Common myeloid progenitor, CD34-positive (primary cell): ENCODE measurements around the gene LHB.
A peak's percentile ranks its signal among the peaks of the same experiment; 100 is the strongest.

Experiments
- CTCF ChIA-PET: fragments of 350-600 bp; sonication (Branson Sonifier 250); formaldehyde crosslinking; loops from one replicate; lab custom pipeline; 2021; ENCODE audit warnings: antibody characterized with exemption; lab: Charles Lee
- POLR2A ChIA-PET: fragments of 350-600 bp; sonication (Branson Sonifier 250); formaldehyde crosslinking; loops from one replicate; lab custom pipeline; 2021; ENCODE audit warnings: antibody characterized with exemption; lab: Charles Lee
- DNase-seq, 3 donors: peaks; one replicate each; pipeline versions ENCODE4 v3.0.0 to v3.0.0-alpha.2; 2013
- H3K27ac ChIP-seq, 2 experiments: 1 replicate in 1 of 2; 2 replicates in 1 of 2; pipeline ENCODE4 v1.7.0; 2013; ENCODE audit warnings: inconsistent platforms in 2 of 2, low read length in 2 of 2, mild to moderate bottlenecking in 2 of 2, low read depth in 1 of 2, moderate library complexity in 1 of 2; ENCODE audit not compliant: severe bottlenecking in 2 of 2, insufficient read depth in 1 of 2, poor library complexity in 1 of 2
- H3K27me3 ChIP-seq, 5 experiments: replicated peaks in 2 of 5; 1 replicate in 3 of 5; 2 replicates in 2 of 5; pipeline versions ENCODE4 v1.6.1 to v1.7.0; 2013; ENCODE audit warnings: low read length in 4 of 5, mild to moderate bottlenecking in 2 of 5, moderate library complexity in 2 of 5, inconsistent platforms in 1 of 5; ENCODE audit not compliant: insufficient read depth in 5 of 5, control insufficient read depth in 4 of 5
- H3K36me3 ChIP-seq, 4 experiments: 1 replicate in 2 of 4; 2 replicates in 2 of 4; pipeline versions ENCODE4 v1.6.1 to v1.7.0; 2013; ENCODE audit warnings: low read length in 3 of 4, control low read depth in 1 of 4, mild to moderate bottlenecking in 1 of 4; ENCODE audit not compliant: control insufficient read depth in 4 of 4, insufficient read depth in 4 of 4
- H3K4me1 ChIP-seq, 4 experiments: 1 replicate in 3 of 4; 2 replicates in 1 of 4; pipeline versions ENCODE4 v1.6.1 to v1.7.1; 2013; ENCODE audit warnings: low read length in 3 of 4, mild to moderate bottlenecking in 3 of 4, control low read depth in 1 of 4, inconsistent platforms in 1 of 4, moderate library complexity in 1 of 4; ENCODE audit not compliant: control insufficient read depth in 4 of 4, insufficient read depth in 4 of 4; ENCODE audit errors: control extremely low read depth in 1 of 4
- H3K4me3 ChIP-seq, 7 experiments: 1 replicate in 4 of 7; 2 replicates in 3 of 7; pipeline versions ENCODE4 v1.5.1 to v1.7.0; 2013; ENCODE audit warnings: mild to moderate bottlenecking in 7 of 7, low read length in 6 of 7, moderate library complexity in 6 of 7, inconsistent platforms in 2 of 7, low read depth in 2 of 7, control low read depth in 1 of 7; ENCODE audit not compliant: insufficient read depth in 4 of 7, control insufficient read depth in 1 of 7; ENCODE audit errors: extremely low read depth in 1 of 7
- H3K9me3 ChIP-seq, 5 experiments: 1 replicate in 4 of 5; 2 replicates in 1 of 5; pipeline versions ENCODE4 v1.6.1 to v1.7.1; 2013; ENCODE audit warnings: low read length in 4 of 5, mild to moderate bottlenecking in 2 of 5, inconsistent platforms in 1 of 5, low read depth in 1 of 5, moderate library complexity in 1 of 5; ENCODE audit not compliant: control insufficient read depth in 4 of 5, insufficient read depth in 2 of 5; ENCODE audit errors: control extremely low read depth in 1 of 5
- WGBS: methylation state at CpG from one replicate; pipeline ENCODE4 v1.1.5; 2013; ENCODE audit not compliant: insufficient coverage; 5-methylcytosine and 5-hydroxymethylcytosine counted together

LHB gene

DNA sequence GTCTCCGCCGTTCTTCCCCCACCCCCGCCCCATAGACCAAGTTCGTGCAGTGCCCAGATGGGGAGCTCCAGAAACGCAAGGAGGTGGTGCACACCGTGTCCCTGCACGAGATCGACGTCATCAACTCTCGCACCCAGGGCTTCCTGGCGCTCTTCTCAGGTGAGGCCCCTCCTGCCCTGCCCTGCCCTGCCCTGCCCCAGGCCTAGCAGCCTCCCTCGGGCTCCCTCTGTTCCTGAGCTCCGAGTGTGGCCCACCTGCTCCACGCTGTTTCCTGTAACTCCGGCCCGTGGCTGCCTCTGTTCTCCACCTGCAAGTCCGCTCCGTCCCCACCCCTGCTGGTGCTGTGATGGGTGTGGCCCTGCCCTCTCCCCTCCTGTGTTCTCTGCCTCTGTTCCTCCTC lies 6.4 kb downstream of the LHB start:
- Histone ChIP-seq H3K27me3 (no peaks in the 10 kb centered on the region), H3K36me3 (peaks cover 13 to 78% (median 58%) of the 10 kb centered on the region in 4 experiments), H3K4me3 (no peak overlapping the region), H3K27ac (no peak overlapping the region), H3K9me3 (no peaks in the 10 kb centered on the region), H3K4me1 (no peaks in the 10 kb centered on the region)
- no peak for DNase-seq
- ChIA-PET CTCF (interaction anchor here (1.6 to 4.3 kb wide), 2 partner anchors 7 to 10 kb away, joined by 3 to 15 read pairs; no protein-coding TSS in a partner anchor), POLR2A (interaction anchor here (0.6 kb wide), 1 partner anchor 47 kb away, joined by 6 read pairs; the partner anchor contains the start of gene CGB7)
- 96% methylated on average over 17 of the region's 18 CpGs for WGBS

DNA sequence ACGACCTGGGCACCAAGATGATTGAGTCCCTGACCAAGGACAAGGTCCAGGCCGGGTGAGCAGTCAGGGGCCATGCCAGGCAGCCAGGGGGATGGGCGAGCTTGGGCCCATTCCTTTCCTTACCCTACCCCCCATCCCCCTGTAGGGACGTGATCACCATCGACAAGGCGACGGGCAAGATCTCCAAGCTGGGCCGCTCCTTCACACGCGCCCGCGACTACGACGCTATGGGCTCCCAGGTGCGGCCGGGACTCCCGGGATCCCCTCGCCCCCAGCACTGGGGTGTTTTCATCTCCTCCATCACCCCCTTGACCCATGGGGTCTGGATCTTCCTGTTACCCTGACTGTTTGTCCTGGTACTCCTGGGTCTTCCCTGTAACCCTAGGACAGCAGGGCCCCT lies 7.1 kb downstream of the LHB start:
- Histone ChIP-seq H3K4me1 (no peaks in the 10 kb centered on the region), H3K9me3 (no peaks in the 10 kb centered on the region), H3K27me3 (no peaks in the 10 kb centered on the region), H3K27ac (no peak overlapping the region), H3K36me3 (peaks cover 16 to 78% (median 58%) of the 10 kb centered on the region in 4 experiments), H3K4me3 (no peak overlapping the region)
- DNase-seq: no peak
- POLR2A ChIA-PET: interaction anchor here (0.6 kb wide), 1 partner anchor 48 kb away, joined by 6 read pairs; the partner anchor contains the start of gene CGB7
- 98% methylated on average over 13 of the region's 18 CpGs for WGBS
- CTCF ChIA-PET: interaction anchor here (0.6 to 4.3 kb wide), 4 partner anchors 8 to 16 kb away, joined by 3 to 15 read pairs (median 4); partner anchors contain the start of genes GYS1 and RUVBL2

DNA sequence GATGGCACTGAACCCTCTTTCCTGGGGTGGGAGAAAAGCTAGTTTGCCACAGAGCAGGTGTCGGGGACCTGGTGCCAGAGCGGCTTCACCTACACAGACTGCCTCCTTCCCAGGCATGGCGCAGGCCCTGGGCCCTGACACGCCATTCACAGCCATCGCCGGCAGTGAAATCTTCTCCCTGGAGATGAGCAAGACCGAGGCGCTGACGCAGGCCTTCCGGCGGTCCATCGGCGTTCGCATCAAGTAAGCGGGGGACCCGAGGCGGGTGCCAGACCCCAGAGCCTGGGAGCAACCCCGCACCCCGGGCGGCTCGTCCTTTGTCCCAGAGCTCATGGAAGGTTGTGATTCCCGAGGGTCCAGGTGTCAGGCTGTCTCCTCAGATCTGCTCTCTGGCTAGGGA lies 10.0 kb downstream of the LHB start:
- Histone ChIP-seq H3K27me3 (no peaks in the 10 kb centered on the region), H3K9me3 (no peaks in the 10 kb centered on the region), H3K4me3 (no peak overlapping the region), H3K36me3 (peaks cover 19 to 78% (median 58%) of the 10 kb centered on the region in 4 experiments), H3K27ac (no peak overlapping the region), H3K4me1 (no peaks in the 10 kb centered on the region)
- no peak for DNase-seq
- POLR2A ChIA-PET: no interaction called here
- 97% methylated on average over 22 of the region's 22 CpGs for WGBS
- CTCF ChIA-PET: interaction anchor here (1.0 kb wide), 1 partner anchor 13 kb away, joined by 3 read pairs; no protein-coding TSS in a partner anchor

DNA sequence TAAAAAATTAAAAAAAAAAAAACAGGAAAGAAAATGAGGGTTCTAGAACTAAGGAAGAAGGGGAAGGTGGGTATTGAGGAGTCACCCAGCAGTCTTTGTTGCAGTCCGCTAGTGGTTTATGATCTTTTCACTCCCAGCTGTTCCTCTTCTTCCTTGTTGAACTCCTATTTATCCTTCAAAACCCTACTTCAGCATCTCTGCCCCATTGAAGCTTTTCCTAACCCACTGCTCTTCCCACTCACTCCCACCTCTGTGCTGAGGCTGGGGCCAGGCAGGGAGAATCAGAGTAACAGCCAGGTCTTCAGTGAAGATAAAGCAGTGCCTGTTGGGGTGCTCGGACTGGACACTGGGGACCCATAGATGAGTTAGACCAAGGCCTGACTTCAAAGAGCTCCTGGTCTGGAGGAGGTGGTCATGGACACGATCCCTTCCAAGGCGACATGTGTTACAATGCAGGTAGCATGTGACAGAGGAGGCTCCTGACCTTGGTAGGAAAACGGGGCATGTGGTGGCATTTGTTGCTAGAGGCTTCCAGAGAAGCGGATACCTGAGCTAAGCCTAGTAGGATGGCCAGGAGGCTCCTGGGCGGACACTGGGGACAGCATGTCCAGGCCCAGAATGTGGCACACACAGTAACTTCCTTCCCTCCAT lies 11.8 kb downstream of the LHB start:
- DNase-seq: no peak
- Histone ChIP-seq H3K9me3 (no peaks in the 10 kb centered on the region), H3K27me3 (no peaks in the 10 kb centered on the region), H3K4me3 (no peak overlapping the region), H3K36me3 (peaks cover 19 to 65% (median 41%) of the 10 kb centered on the region in 4 experiments), H3K27ac (no peak overlapping the region), H3K4me1 (no peaks in the 10 kb centered on the region)
- WGBS: 98% methylated on average over 6 of the region's 7 CpGs
- ChIA-PET CTCF (interaction anchor here (1.1 kb wide), 1 partner anchor 9 kb away, joined by 3 read pairs; no protein-coding TSS in a partner anchor), POLR2A (no interaction called here)

DNA sequence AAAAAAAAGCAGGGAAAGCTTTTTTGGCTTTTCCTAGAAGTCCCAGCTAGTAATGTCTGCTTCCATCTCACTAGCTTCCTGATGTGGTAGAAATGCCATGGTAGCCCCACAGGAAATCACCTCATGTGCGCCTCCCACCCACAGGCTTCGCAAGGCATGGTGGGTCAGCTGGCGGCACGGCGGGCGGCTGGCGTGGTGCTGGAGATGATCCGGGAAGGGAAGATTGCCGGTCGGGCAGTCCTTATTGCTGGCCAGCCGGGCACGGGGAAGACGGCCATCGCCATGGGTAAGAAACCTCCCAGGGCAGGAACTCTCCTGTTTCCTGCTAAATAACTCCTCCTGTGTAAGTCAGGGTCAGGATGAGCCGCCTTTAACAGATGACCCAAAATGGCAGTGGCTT lies 12.8 kb downstream of the LHB start:
- H3K27me3 ChIP-seq: no peaks in the 10 kb centered on the region
- H3K36me3 ChIP-seq: peaks cover 16 to 66% (median 39%) of the 10 kb centered on the region in 4 experiments
- H3K4me3 ChIP-seq: no peak overlapping the region
- ChIA-PET POLR2A (no interaction called here), CTCF (interaction anchor here (0.9 kb wide), 1 partner anchor 8 kb away, joined by 3 read pairs; no protein-coding TSS in a partner anchor)
- no peaks in the 10 kb centered on the region for H3K9me3 ChIP-seq
- 99% methylated on average over 10 of the region's 15 CpGs for WGBS
- H3K27ac ChIP-seq: no peak overlapping the region
- no peak for DNase-seq
- H3K4me1 ChIP-seq: no peaks in the 10 kb centered on the region

DNA sequence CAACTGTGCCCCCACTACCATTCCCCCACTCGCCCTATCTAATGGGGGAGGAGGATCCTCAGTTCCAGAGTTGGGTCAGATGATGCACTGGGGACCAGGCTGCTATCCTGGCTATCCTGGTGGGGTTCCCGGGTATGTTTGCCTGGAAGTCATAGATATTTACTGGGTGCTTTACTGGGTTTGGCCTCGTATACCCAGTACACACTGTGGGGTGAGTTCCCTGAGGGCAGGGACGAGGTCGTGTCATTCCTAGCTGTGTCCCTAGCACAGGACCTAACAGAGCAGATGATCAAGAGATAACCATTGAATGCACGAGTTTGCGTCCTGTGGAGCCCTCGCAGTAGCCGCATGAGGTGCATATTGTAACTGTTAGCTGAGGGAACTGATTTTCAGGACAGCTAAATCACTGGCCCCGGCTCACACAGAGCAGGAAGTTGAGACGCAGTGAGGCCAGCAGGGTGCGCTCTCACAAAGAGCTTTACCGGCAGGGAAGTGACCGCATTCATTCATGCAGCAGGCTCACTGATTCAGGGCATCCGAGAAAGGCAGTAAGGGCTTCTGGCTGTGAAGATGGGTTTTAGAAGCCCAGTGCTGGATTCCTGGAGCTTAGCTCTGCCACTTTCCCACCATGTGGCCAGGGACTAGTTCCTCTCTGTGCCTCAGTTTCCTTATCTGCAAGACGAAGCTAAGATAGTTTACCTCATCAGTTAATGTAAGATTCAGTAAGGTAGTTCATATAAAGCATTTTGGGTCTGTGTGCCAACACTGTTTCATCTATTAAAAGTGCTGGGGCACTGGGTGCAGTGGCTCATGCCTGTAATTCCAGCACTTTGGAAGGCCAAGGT lies 17.2 kb downstream of the LHB start:
- ChIA-PET CTCF (interaction anchor here (0.8 to 2.0 kb wide), 10 partner anchors 9 to 225 kb away, joined by 3 to 15 read pairs (median 4); partner anchors contain the start of gene CGB2), POLR2A (no interaction called here)

More for the DNA sequence above, 17.2 kb downstream of the LHB start:
- peaks cover 0 to 9% (median 5%) of the 10 kb centered on the region in 4 experiments for H3K4me1 ChIP-seq
- DNase-seq: peak; percentile 63 to 86 (median 85)
- no peak overlapping the region for H3K4me3 ChIP-seq
- no peaks in the 10 kb centered on the region for H3K27me3 ChIP-seq
- no peaks in the 10 kb centered on the region for H3K9me3 ChIP-seq
- H3K36me3 ChIP-seq: peaks cover 4 to 39% (median 25%) of the 10 kb centered on the region in 4 experiments
- 79% methylated on average over 14 of the region's 16 CpGs for WGBS
- H3K27ac ChIP-seq: no peak overlapping the region
